HG02610 (cell line): Measurements from ENCODE around the gene NFATC2IP.

Source experiments
- ATAC-seq: cut with Tn5 transposase; IDR thresholded peaks from one replicate; pipeline ENCODE4 v1.9.1; 2021; ENCODE audit warnings: mild to moderate bottlenecking, moderate library complexity; ENCODE audit not compliant: unreplicated experiment

Gene NFATC2IP

DNA sequence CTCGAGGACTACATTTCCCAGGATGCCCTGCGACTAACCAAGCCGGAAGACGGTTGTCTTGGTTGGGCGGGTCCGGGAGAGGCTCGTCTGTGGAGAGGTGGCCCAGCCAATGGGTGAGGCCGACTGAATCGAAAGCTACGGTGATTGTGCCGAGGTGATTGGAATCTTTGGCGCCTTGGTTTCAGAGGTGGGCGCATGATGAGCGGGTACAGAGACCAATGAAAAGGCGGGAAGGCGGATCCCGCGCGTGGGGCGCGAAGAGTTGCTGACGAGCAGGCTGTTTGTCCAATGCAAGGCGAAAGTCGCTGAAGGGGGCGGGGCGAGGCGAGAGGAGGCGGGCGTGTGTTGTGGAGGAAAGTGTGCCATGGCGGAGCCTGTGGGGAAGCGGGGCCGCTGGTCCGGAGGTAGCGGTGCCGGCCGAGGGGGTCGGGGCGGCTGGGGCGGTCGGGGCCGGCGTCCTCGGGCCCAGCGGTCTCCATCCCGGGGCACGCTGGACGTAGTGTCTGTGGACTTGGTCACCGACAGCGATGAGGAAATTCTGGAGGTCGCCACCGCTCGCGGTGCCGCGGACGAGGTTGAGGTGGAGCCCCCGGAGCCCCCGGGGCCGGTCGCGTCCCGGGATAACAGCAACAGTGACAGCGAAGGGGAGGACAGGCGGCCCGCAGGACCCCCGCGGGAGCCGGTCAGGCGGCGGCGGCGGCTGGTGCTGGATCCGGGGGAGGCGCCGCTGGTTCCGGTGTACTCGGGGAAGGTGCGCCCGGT, at the start of gene NFATC2IP:
TSS of gene NFATC2IP (plus strand) at position 290 of the 762 bp plus-strand sequence. CDS start at position 365, 75 bp downstream.
- ATAC-seq = peak; percentile 95

DNA sequence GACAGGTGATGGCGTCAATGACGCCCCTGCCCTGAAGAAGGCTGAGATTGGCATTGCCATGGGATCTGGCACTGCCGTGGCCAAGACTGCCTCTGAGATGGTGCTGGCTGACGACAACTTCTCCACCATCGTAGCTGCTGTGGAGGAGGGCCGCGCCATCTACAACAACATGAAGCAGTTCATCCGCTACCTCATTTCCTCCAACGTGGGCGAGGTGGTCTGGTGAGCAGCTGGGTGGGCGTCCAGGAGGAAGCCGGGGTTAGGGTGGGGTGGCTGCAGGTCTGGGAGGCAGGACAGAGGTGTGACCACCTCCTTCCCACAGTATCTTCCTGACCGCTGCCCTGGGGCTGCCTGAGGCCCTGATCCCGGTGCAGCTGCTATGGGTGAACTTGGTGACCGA, 48.9 kb upstream of the NFATC2IP start:
- no peak for ATAC-seq

DNA sequence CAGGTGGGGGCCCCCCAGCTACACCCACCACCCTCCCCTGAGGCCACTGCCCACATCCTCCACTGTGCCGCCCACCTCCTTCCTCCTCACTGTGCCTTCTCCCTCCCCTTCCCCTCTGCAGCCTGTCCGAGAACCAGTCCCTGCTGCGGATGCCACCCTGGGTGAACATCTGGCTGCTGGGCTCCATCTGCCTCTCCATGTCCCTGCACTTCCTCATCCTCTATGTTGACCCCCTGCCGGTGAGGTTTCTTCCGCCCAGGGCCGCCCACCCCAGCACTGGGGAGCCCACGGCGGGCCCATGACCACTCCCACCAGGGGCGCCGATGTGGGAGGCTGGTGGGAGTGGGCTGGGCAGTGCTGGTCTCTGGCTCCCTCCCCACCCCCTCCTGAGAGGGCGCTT, 47.8 kb upstream of the NFATC2IP start:
- no peak for ATAC-seq

GRCh38 chr16:28903344-28904042, 47.2 kb upstream of the NFATC2IP start:
- ATAC-seq = no peak

- no peak for ATAC-seq
Measured at GRCh38 chr16:28904363-28904762, 46.4 kb upstream of the NFATC2IP start.

GRCh38 chr16:28904828-28905227, 45.9 kb upstream of the NFATC2IP start:
- no peak for ATAC-seq

DNA sequence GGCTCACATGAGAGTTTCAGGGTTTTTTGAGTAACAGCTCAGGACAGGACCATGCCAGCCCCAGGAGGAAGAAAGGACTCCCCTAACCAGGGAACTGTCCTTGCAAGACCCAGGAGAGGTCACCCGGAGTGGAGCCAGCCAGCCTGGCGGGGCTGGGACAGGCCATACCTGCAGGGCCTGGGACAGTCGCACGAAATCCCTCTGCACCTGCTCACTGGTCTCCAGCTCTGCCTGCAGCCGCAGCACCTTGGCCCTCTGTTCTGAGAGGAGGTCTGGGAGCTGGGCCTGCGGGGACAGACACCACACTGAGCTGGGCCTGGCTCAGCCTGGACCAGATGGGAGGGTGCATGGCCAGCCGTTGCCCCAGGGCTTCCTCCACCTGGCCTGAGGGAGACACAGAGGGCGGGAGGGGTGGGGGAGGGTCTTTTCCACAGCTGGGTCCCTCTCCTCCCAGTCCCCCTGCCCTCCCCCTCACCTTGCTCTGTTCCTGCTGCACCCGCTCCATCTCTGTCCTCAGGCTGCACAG, 45.4 kb upstream of the NFATC2IP start:
- no peak for ATAC-seq

- ATAC-seq = no peak
Measured at GRCh38 chr16:28905800-28906372, 44.9 kb upstream of the NFATC2IP start.

DNA sequence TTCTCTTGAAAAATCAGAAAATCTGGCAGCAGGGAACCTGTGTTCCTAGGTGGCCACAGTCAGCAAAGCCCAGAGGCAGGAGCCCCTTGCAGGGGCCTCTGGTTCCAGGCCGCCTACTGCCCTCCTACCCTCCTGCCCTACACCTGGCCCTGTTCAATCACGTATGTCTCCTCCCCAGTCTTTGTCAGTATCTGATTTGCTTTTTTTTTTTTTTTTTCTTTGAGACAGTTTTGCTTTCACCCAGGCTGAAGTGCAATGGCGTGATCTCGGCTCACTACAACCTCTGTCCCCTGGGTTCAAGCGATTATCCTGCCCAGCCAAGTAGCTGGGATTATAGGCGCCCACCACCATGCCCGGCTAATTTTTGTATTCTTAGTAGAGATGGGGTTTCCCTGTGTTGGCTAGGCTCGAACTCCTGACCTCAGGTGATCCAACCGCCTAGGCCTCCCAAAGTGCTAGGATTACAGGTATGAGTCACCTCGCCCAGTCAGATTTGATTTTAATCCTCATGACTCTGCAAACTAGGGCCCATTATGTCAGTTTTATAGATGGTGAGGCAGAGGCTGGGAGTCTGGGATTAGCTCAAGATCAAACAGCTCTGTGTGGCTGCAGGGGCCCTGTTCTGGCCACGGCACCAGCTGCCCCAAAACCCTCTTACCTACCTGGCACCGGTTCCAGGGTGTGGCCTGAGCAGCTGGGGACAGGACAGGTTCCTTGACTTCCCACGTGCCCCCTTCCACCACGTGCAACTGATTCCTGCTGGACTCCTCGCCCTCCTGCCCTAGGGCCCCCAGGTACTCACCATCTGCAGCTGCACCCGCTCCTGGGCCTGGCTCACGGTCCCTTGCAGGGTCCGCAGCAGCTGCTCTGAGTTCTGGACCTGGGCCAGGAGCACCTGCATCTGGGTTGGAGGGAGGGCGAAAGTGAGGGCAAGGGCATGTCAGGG, 40.4 kb upstream of the NFATC2IP start:
- ATAC-seq = no peak

- ATAC-seq = no peak
Measured at GRCh38 chr16:28912558-28912957, 38.2 kb upstream of the NFATC2IP start.

GRCh38 chr16:28913946-28914724, 36.6 kb upstream of the NFATC2IP start:
- no peak for ATAC-seq

DNA sequence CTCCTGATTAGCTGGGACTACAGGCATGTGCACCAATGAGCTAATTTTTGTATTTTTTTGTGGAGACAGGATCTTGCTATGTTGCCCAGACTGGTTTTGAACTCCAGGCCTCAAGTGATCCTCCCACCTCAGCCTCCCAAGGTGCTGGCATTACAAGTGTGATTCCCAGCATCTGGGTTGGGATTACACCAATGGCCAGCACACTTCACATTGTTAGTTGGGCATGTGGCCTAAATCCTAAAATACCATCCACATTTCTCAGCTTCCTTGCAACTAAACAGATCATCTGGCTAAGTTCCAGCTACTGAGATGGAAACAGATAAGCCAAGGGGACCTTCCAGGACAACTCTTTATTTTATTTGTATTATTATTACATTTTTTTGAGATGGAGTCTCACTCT, 35.6 kb upstream of the NFATC2IP start:
- no peak for ATAC-seq

- no peak for ATAC-seq
Measured at GRCh38 chr16:28917095-28917494, 33.6 kb upstream of the NFATC2IP start.

DNA sequence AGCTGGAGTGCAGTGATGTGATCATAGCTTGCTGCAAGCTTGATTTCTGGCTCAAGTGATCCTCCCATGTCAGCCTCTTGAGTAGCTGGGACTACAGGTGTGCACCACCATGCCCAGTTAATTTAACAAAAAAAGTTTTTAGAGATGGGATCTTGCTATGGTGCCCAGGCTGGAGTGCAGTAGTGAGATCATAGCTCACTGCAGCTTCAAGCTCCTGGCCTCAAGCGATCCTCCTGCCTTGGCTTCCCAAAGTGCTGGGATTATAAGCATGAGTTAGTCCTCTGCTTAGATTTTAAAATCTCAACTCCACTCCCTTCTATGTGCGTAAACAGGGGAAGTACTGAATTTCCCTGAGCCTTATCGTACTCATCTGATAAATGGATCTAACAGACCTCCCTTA, 32.0 kb upstream of the NFATC2IP start:
- ATAC-seq = no peak

GRCh38 chr16:28923231-28923587, 27.5 kb upstream of the NFATC2IP start:
- no peak for ATAC-seq

DNA sequence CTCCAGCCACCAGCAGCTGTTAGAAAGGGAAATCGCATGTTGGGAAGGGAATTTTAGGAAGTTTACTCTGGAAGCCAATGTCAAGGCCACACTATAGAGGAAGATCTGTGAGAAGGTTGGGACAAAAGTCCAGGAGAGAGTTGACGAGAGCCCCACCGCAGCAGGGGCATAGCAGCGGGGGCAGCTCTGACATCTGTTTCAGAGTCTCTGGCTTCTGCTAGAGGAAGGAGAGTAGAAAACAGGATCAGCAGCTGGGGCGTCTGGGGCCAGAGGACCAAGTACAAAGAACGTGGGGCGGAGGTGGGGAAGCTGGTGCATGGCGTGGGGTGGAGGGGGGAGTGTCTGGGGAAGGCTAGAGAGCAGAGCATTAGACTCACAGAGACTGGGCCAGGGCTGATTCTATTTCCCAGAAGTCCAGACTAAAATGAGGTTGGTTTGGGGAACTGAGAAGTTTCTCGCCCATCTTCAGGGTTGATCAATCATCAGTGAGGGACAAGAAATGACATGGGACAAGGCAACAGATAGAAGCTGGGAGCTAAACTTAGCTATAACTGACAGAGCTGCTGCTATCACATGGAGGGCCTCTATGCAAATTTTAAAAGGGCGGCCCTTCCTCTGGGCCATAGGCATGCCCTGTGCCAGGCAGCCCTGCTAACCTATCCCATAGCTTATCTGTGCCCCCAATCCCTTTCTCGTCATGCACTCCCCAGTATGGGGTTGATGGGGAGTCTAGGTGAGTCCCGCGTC, 26.9 kb upstream of the NFATC2IP start:
- ATAC-seq = peak; percentile 59

- ATAC-seq = no peak
Measured at GRCh38 chr16:28924399-28924761, 26.4 kb upstream of the NFATC2IP start.

DNA sequence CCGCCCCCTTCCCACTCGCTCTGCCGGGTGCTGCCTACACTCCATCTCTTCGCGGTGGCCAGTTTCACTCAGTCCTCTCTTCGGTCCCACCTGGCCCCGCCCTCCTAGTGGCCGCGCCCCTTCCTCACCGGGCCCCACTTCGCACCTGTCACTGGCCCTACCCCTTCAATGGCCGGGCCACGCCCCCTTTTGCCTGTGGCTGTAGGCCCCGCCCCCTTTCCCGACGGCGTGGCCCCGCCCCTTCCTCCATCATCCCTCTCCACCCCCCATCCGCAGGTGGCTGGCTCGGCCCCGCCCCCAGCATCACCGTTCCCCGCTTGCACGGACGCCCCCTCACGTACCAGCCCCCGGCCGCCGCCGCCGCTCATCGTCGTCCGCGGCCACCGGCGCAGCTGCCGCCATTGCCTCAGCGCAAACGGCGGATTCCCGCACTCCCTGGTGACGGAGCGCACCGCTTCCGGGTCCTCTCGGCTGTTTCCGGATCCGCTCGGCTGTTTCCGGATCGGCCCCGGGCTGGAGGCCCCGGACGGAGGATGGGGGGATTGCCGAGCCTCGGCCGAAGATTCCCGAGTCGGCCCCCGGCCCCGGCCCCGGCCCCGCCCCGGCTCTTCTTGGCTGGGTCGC, 25.9 kb upstream of the NFATC2IP start, which contains the start of gene RABEP2:
TSS of gene RABEP2 (minus strand) at position 477 of the 624 bp plus-strand sequence. CDS start at position 402, 75 bp downstream.
- peak; percentile 50 for ATAC-seq
